BLaER1 treated with 17β-estradiol and CSF1 and Interleukin-3, amounts not matched to agents 10 nM and 100 nM (cell line): ENCODE measurements around the gene PRKAR1B.
"Not testable (repeated sequence)": the region's sequence is repeated elsewhere in the genome, so short reads cannot be mapped to it uniquely, and the experiment has no call there.

ENCODE experiments used
- H3K27ac ChIP-seq, 11 experiments: shearing (Covaris generic); formaldehyde crosslinking; 2 replicates each; pipeline ENCODE4 v1.8.1; 2022
- H3K27me3 ChIP-seq, 11 experiments: shearing (Covaris generic); formaldehyde crosslinking; 2 replicates each; pipeline ENCODE4 v1.8.1; 2022
- H3K36me3 ChIP-seq, 11 experiments: shearing (Covaris generic); formaldehyde crosslinking; 2 replicates each; pipeline ENCODE4 v1.8.1; 2022
- H3K4me1 ChIP-seq, 10 experiments: shearing (Covaris generic); formaldehyde crosslinking; 2 replicates each; pipeline ENCODE4 v1.8.1; 2022
- H3K4me2 ChIP-seq, 11 experiments: shearing (Covaris generic); formaldehyde crosslinking; 2 replicates each; pipeline ENCODE4 v1.8.1; 2022
- H3K4me3 ChIP-seq, 10 experiments: shearing (Covaris generic); formaldehyde crosslinking; 2 replicates each; pipeline ENCODE4 v1.8.1; 2022
- H3K9ac ChIP-seq, 11 experiments: shearing (Covaris generic); formaldehyde crosslinking; 2 replicates each; pipeline ENCODE4 v1.8.1; 2022
- H3K9me3 ChIP-seq, 11 experiments: shearing (Covaris generic); formaldehyde crosslinking; replicated peaks in 1 of 11; 2 replicates each; pipeline ENCODE4 v1.8.1; 2022
- H4K20me1 ChIP-seq, 11 experiments: shearing (Covaris generic); formaldehyde crosslinking; 2 replicates each; pipeline ENCODE4 v1.8.1; 2022
- Cebpa-rat ChIP-seq, 11 experiments: shearing (Covaris generic); IDR thresholded peaks; 2 replicates each; pipeline ENCODE4 v1.8.1; 2022

PRKAR1B gene

DNA sequence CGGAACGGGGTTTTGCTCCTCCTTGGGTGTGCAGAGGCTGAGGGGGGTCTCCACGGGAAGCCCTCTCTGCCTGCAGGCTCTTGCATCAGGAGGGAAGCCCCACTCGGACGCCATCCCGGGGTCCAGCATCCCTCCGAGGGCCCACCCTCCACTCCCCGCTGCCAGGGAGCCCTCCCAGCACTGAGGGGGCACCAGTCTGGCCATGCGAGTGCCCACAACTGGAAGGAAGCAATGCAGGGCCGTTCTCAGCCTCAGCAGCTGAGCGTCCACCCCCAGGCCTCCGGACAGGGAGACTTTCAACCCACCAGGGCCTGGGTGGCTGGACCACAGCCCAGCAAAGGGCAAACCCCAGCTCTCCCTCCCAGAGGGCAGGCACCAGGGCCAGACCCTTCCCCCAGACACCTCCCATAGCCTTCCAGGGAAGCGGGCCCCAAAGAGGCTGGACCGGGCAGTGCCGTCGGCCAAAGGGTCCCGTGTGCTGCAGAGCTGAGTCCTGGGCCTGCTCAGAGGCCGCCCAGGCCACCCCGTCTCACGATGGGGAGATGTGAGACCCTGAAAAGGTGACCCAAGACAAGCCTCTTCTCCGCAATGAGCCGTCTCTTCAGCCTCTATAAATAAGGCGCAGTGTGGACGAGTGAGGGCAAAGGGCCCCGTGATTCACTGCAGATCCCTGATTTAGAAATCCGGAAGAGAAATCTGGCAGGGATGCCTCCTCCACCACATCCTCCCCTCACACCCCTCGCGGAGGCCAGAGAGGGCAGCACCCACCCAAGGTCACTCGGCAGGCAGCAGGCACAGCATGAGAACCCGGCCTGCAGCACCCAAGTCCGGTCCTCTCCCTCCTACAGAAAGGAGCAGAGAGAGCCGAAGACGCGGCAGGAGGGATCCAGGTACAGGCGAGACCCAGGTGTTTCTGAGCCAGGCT is 82.4 kb downstream of the PRKAR1B start:
- H3K4me1 ChIP-seq: peaks cover 0 to 17% (median 7%) of the 10 kb centered on the region in 10 experiments; a peak in 8 of 20 replicates
- H3K36me3 ChIP-seq: no peaks in the 10 kb centered on the region
- H4K20me1 ChIP-seq: no peaks in the 10 kb centered on the region
- no peaks in the 10 kb centered on the region for H3K27me3 ChIP-seq
- TF ChIP-seq Cebpa-rat (IDR thresholded peaks at IDR 0.05): no peak
- H3K9ac ChIP-seq: no peak overlapping the region
- H3K4me2 ChIP-seq: no peak overlapping the region
- no peak overlapping the region for H3K27ac ChIP-seq
- H3K4me3 ChIP-seq: no peak overlapping the region
- peaks cover 8 to 30% (median 20%) of the 10 kb centered on the region in 11 experiments; a peak in 19 of 22 replicates for H3K9me3 ChIP-seq

DNA sequence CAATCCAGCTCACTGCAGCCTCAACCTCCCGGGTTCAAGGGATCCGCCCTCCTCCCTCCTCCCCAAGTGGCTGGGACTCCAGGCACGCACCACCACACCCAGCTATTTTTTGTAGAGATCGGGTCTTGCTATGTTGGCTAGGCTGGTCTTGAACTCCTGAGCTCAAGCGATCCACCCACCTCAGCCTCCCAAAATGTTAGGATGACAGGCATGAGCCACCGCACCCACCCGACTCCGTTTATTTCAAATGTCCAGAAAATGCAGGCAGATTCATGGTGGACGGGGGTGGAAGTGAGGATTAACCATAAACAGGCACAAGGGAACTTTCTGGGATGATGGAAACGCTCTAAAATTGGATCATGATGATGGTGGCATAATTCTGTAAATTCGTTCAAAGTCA is 85.1 kb downstream of the PRKAR1B start:
- Histone ChIP-seq H3K4me1 (peaks cover 0 to 20% (median 8%) of the 10 kb centered on the region in 10 experiments; a peak in 13 of 20 replicates), H3K4me3 (no peak overlapping the region), H3K4me2 (no peak overlapping the region)

DNA sequence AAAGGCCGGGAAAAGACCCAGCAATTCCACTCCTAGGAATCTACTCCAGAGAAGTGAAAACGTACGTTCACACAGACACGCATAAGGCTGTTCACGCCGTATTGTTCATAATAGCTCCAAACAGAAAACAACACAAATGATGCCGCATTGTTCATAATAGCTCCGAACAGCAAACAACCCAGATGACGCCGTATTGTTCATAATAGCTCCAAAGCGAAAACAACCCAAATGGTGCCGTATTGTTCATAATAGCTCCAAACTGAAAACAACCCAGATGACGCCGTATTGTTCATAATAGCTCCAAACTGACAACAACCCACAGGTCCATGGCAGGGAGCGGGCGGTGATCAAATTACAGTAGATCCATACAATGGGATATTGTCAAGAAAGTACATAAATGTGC is 85.8 kb downstream of the PRKAR1B start:
- Histone ChIP-seq H3K27ac (no peak overlapping the region), H3K9ac (no peak overlapping the region), H3K27me3 (no peaks in the 10 kb centered on the region; a peak in 1 of 22 replicates), H3K4me3 (no peak overlapping the region), H3K4me2 (no peak overlapping the region), H3K4me1 (peaks cover 0 to 27% (median 14%) of the 10 kb centered on the region in 10 experiments; a peak in 13 of 20 replicates), H3K36me3 (no peaks in the 10 kb centered on the region), H4K20me1 (peaks cover 0 to 6% (median 0%) of the 10 kb centered on the region in 11 experiments; a peak in 1 of 22 replicates), H3K9me3 (peaks cover 8 to 30% (median 20%) of the 10 kb centered on the region in 11 experiments; a peak in 19 of 22 replicates)
- no peak for TF ChIP-seq Cebpa-rat (IDR thresholded peaks at IDR 0.05)

More for the DNA sequence above, 85.1 kb downstream of the PRKAR1B start:
- no peak for TF ChIP-seq Cebpa-rat (IDR thresholded peaks at IDR 0.05)
- H3K27me3 ChIP-seq: no peaks in the 10 kb centered on the region; a peak in 1 of 22 replicates
- no peak overlapping the region for H3K27ac ChIP-seq
- peaks cover 8 to 30% (median 20%) of the 10 kb centered on the region in 11 experiments; a peak in 19 of 22 replicates for H3K9me3 ChIP-seq
- no peaks in the 10 kb centered on the region for H3K36me3 ChIP-seq
- no peak overlapping the region for H3K9ac ChIP-seq
- H4K20me1 ChIP-seq: no peaks in the 10 kb centered on the region

DNA sequence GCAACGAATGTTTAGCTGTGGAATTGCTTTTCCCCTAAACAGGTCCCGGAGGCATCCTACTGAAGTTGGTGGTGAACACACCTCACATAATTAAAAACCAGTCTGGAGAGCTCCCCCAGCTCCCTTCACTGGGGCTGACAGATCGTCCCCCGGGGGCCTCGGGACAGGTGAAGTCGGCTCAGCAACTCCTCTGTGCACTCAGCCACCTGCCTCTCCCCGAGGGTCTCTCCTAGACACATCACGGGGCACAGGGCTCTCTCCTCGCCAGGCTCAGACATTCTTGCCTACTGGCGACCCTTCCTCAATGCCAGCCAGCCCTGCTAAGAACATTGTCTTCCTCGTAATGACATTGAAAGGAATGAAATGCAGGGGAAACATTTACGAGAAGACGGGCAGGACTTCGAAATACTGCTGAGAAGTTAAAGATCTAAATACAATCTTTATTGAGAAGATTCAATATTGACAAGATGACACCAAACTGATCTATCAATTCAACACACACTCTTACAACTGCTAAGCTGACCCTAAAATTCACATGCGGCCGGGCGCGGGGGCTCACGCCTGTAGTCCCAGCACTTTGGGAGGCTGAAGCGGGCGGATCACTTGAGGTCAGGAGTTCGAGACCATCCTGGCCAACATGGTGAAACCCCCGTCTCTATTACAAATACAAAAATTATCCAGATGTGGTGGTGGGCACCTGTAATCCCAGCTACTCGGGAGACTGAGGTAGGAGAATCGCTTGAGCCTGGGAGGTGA is 88.6 kb downstream of the PRKAR1B start:
- TF ChIP-seq Cebpa-rat (IDR thresholded peaks at IDR 0.05): no peak
- H3K4me3 ChIP-seq: no peak overlapping the region
- H3K9me3 ChIP-seq: peaks cover 0 to 18% (median 9%) of the 10 kb centered on the region in 11 experiments; a peak in 16 of 22 replicates
- peaks cover 0 to 24% (median 15%) of the 10 kb centered on the region in 10 experiments; a peak in 13 of 20 replicates for H3K4me1 ChIP-seq
- H3K27ac ChIP-seq: no peak overlapping the region
- no peaks in the 10 kb centered on the region for H3K36me3 ChIP-seq
- H3K9ac ChIP-seq: no peak overlapping the region
- H3K27me3 ChIP-seq: no peaks in the 10 kb centered on the region; a peak in 1 of 22 replicates
- peaks cover 0 to 7% (median 0%) of the 10 kb centered on the region in 11 experiments; a peak in 1 of 22 replicates for H4K20me1 ChIP-seq
- no peak overlapping the region for H3K4me2 ChIP-seq

DNA sequence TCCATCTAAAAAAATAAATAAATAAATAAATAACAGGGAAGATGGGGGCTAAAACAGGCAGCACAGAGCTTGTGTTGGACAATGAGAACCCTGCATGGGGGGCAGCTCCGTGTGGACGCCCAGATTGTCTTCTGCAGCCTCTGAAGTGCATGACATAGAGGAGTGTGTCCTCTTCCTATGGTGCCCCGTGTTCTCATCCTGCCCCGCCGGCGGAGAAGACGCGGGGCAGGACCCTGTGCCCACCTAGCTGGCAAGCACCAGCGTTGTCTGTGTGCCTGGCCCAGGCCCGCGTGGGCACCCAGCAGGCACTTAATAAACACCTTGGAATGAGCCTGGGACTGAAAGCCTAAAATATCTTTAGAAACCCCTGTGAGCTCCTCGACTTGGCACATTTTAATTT is 89.3 kb downstream of the PRKAR1B start:
- H4K20me1 ChIP-seq: peaks cover 0 to 7% (median 0%) of the 10 kb centered on the region in 11 experiments; a peak in 1 of 22 replicates
- no peaks in the 10 kb centered on the region for H3K36me3 ChIP-seq
- H3K4me2 ChIP-seq: no peak overlapping the region
- H3K27me3 ChIP-seq: no peaks in the 10 kb centered on the region; a peak in 1 of 22 replicates
- TF ChIP-seq Cebpa-rat (IDR thresholded peaks at IDR 0.05): no peak
- H3K4me1 ChIP-seq: peaks cover 0 to 24% (median 15%) of the 10 kb centered on the region in 10 experiments; a peak in 13 of 20 replicates
- no peak overlapping the region for H3K4me3 ChIP-seq
- peaks cover 0 to 13% (median 5%) of the 10 kb centered on the region in 11 experiments; a peak in 11 of 22 replicates for H3K9me3 ChIP-seq
- no peak overlapping the region for H3K9ac ChIP-seq
- H3K27ac ChIP-seq: no peak overlapping the region

DNA sequence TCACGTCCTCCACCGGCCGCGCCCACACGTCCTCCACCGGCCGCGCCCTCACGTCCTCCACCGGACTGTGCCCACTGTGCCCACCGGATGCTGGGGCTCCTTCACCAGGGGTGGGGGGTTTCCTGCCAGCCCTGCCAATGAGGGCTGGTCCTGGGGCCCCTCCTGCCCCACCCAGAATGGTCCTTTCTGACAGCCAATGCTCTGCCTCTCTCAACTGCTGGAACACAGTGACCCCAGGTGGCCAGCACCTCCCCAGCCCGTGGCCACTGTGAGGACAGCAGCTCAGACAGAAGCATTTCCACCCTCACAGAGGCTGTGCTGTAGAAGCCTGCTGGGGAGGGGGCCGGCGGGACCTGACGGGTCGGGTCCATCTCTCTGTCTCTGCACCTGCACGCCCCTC is 90.7 kb downstream of the PRKAR1B start:
- peaks cover 0 to 7% (median 0%) of the 10 kb centered on the region in 11 experiments; a peak in 3 of 22 replicates for H4K20me1 ChIP-seq
- H3K4me2 ChIP-seq: peak overlapping the region in 7 of 11 experiments; percentile 37 to 60 (median 49); a peak in 13 of 22 replicates
- H3K36me3 ChIP-seq: no peaks in the 10 kb centered on the region
- H3K9me3 ChIP-seq: peaks cover 0 to 6% (median 0%) of the 10 kb centered on the region in 11 experiments; a peak in 1 of 22 replicates
- no peak overlapping the region for H3K27ac ChIP-seq
- H3K27me3 ChIP-seq: no peaks in the 10 kb centered on the region; a peak in 1 of 22 replicates
- no peak for TF ChIP-seq Cebpa-rat (IDR thresholded peaks at IDR 0.05)
- no peak overlapping the region for H3K4me3 ChIP-seq
- no peak overlapping the region for H3K9ac ChIP-seq
- peaks cover 0 to 24% (median 15%) of the 10 kb centered on the region in 10 experiments; a peak in 13 of 20 replicates for H3K4me1 ChIP-seq

DNA sequence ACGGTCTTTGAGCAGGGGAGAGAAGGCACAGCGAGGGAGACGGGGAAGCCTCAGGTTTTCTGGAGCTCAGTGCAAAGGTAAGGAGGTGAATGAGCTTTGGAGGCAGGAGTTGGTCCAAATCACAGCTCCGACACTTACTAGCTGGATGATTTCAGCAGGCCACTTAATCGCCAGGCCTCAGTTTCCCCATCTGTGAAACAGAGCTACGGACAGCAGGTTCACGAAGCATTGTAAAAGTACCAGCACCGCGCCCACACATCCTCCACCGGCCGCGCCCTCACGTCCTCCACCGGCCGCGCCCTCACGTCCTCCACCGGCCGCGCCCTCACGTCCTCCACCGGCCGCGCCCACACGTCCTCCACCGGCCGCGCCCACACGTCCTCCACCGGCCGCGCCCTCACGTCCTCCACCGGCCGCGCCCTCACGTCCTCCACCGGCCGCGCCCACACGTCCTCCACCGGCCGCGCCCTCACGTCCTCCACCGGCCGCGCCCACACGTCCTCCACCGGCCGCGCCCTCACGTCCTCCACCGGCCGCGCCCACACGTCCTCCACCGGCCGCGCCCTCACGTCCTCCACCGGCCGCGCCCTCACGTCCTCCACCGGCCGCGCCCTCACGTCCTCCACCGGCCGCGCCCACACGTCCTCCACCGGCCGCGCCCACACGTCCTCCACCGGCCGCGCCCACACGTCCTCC is 91.2 kb downstream of the PRKAR1B start:
- H3K9me3 ChIP-seq, H3K9ac ChIP-seq, H3K36me3 ChIP-seq, H3K27me3 ChIP-seq, H3K4me2 ChIP-seq, H4K20me1 ChIP-seq, H3K27ac ChIP-seq, H3K4me3 ChIP-seq: not testable (repeated sequence)
- peaks cover 0 to 21% (median 15%) of the 10 kb centered on the region in 10 experiments; a peak in 13 of 20 replicates for H3K4me1 ChIP-seq

DNA sequence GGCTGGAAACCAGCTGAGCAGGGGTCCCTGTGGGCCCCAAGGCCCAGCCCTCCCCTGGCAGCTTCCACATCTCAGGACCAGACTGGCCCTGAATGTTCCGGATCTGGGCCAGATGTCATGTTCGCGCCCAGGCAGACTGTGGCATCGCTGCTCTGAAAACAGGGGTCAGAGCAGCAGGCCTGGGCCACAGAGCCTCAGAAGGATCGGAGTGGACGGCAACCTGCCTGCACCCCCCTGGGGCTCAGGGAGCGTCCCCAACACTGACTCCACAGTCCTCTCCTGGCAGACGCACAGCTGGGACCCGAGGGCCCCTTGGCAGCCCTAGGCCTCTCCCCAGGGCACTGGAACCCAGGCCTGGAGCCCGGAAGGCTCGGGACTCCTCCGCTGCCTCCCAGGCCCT is 91.9 kb downstream of the PRKAR1B start:
- Histone ChIP-seq H3K27me3 (no peaks in the 10 kb centered on the region; a peak in 1 of 22 replicates), H3K4me1 (peaks cover 0 to 16% (median 11%) of the 10 kb centered on the region in 10 experiments; a peak in 13 of 20 replicates), H3K27ac (no peak overlapping the region), H4K20me1 (peaks cover 0 to 9% (median 0%) of the 10 kb centered on the region in 11 experiments; a peak in 5 of 22 replicates), H3K4me3 (no peak overlapping the region), H3K9ac (no peak overlapping the region), H3K36me3 (no peaks in the 10 kb centered on the region), H3K9me3 (no peaks in the 10 kb centered on the region), H3K4me2 (no peak overlapping the region)
- TF ChIP-seq Cebpa-rat (IDR thresholded peaks at IDR 0.05): no peak
